Activated CD4-positive, alpha-beta memory T cell treated with anti-CD3 and anti-CD28 coated beads, Interleukin-2, amount 10 ng/mL, durations not matched to agents 7 days and 5 days (primary cell): ENCODE results near the gene HS6ST3. TPM values are rescaled to one million over a fixed set of nuclear protein-coding genes. Genes with fewer than 3 reads are reported as not detected.

Experiments used
- CTCF ChIA-PET: fragments of 350-600 bp; sonication (Branson Sonifier 250); formaldehyde crosslinking; loops from one replicate; lab custom pipeline; 2021; ENCODE audit warnings: antibody characterized with exemption, inconsistent platforms; lab: Charles Lee
- POLR2A ChIA-PET: fragments of 350-600 bp; sonication (Branson Sonifier 250); formaldehyde crosslinking; loops from one replicate; lab custom pipeline; 2021; ENCODE audit warnings: antibody characterized with exemption; lab: Charles Lee
- DNase-seq: peaks from one replicate; pipeline ENCODE4 v3.0.0-alpha.2; 2020
- H3K27ac Mint-ChIP-seq: one replicate; pipeline ENCODE4 v1.8.0; 2021; ENCODE audit warnings: mild to moderate bottlenecking, mixed read lengths
- H3K27me3 Mint-ChIP-seq: one replicate; pipeline ENCODE4 v1.8.0; 2021; ENCODE audit warnings: mixed read lengths
- H3K36me3 Mint-ChIP-seq: one replicate; pipeline ENCODE4 v1.8.0; 2021; ENCODE audit warnings: low read depth, mixed read lengths
- H3K4me1 Mint-ChIP-seq: one replicate; pipeline ENCODE4 v1.8.0; 2021; ENCODE audit warnings: mixed read lengths
- H3K4me3 Mint-ChIP-seq: one replicate; pipeline ENCODE4 v1.8.0; 2021; ENCODE audit warnings: mild to moderate bottlenecking, mixed read lengths
- H3K9me3 Mint-ChIP-seq: one replicate; pipeline ENCODE4 v1.8.0; 2021; ENCODE audit warnings: mixed read lengths
- total RNA-seq, 2 experiments: library from RNA; stranded (reverse); gene quantifications; one replicate each; pipeline ENCODE4 v1.2.3, GENCODE V29; 2021

The HS6ST3 gene
- total RNA-seq, 2 experiments from 2014 or later: not detected

GRCh38 chr13:96314974-96315373 is 225.1 kb downstream of the HS6ST3 start:
- Mint-ChIP-seq H3K9me3 (peaks cover 3% of the 10 kb centered on the region), H3K36me3 (no peaks in the 10 kb centered on the region), H3K4me3 (no peak overlapping the region), H3K27me3 (no peaks in the 10 kb centered on the region), H3K27ac (no peak overlapping the region), H3K4me1 (no peaks in the 10 kb centered on the region)
- POLR2A ChIA-PET: no interaction called here
- CTCF ChIA-PET: interaction anchor here (0.6 kb wide), 1 partner anchor 15 kb away, joined by 4 read pairs; no protein-coding TSS in a partner anchor
- no peak for DNase-seq

GRCh38 chr13:96338030-96338429 is 248.1 kb downstream of the HS6ST3 start:
- DNase-seq: no peak
- Mint-ChIP-seq H3K4me3 (no peak overlapping the region), H3K9me3 (peaks cover 15% of the 10 kb centered on the region), H3K36me3 (no peaks in the 10 kb centered on the region), H3K4me1 (no peaks in the 10 kb centered on the region), H3K27ac (no peak overlapping the region), H3K27me3 (no peaks in the 10 kb centered on the region)
- ChIA-PET POLR2A (no interaction called here), CTCF (no interaction called here)

- Mint-ChIP-seq H3K9me3 (peaks cover 9% of the 10 kb centered on the region), H3K36me3 (no peaks in the 10 kb centered on the region), H3K27ac (no peak overlapping the region), H3K4me1 (no peaks in the 10 kb centered on the region), H3K27me3 (no peaks in the 10 kb centered on the region), H3K4me3 (no peak overlapping the region)
- ChIA-PET POLR2A (no interaction called here), CTCF (no interaction called here)
- DNase-seq: no peak
Measured at GRCh38 chr13:96342286-96342685, 252.4 kb downstream of the HS6ST3 start.

- CTCF ChIA-PET: no interaction called here
Measured at GRCh38 chr13:96342852-96343465, 253.1 kb downstream of the HS6ST3 start.

GRCh38 chr13:96346921-96347320 is 257.0 kb downstream of the HS6ST3 start:
- Mint-ChIP-seq H3K4me1 (no peaks in the 10 kb centered on the region), H3K4me3 (no peak overlapping the region), H3K36me3 (no peaks in the 10 kb centered on the region), H3K9me3 (peaks cover 2% of the 10 kb centered on the region), H3K27me3 (no peaks in the 10 kb centered on the region), H3K27ac (no peak overlapping the region)
- POLR2A ChIA-PET: no interaction called here
- CTCF ChIA-PET: no interaction called here
- DNase-seq: no peak

More at GRCh38 chr13:96342852-96343465, 253.1 kb downstream of the HS6ST3 start:
- Mint-ChIP-seq H3K4me3 (no peak overlapping the region), H3K27ac (no peak overlapping the region), H3K9me3 (peaks cover 9% of the 10 kb centered on the region), H3K36me3 (no peaks in the 10 kb centered on the region), H3K4me1 (no peaks in the 10 kb centered on the region), H3K27me3 (no peaks in the 10 kb centered on the region)
- POLR2A ChIA-PET: no interaction called here
- no peak for DNase-seq

GRCh38 chr13:96373597-96373996 is 283.7 kb downstream of the HS6ST3 start:
- Mint-ChIP-seq H3K4me1 (no peaks in the 10 kb centered on the region), H3K27me3 (no peaks in the 10 kb centered on the region), H3K9me3 (no peaks in the 10 kb centered on the region), H3K27ac (no peak overlapping the region), H3K36me3 (no peaks in the 10 kb centered on the region), H3K4me3 (no peak overlapping the region)
- DNase-seq: no peak
- POLR2A ChIA-PET: no interaction called here
- CTCF ChIA-PET: no interaction called here

GRCh38 chr13:96377835-96378234 is 287.9 kb downstream of the HS6ST3 start:
- H3K27me3 Mint-ChIP-seq: no peaks in the 10 kb centered on the region
- CTCF ChIA-PET: no interaction called here
- no peak overlapping the region for H3K4me3 Mint-ChIP-seq
- POLR2A ChIA-PET: no interaction called here
- no peaks in the 10 kb centered on the region for H3K36me3 Mint-ChIP-seq
- H3K4me1 Mint-ChIP-seq: no peaks in the 10 kb centered on the region
- no peaks in the 10 kb centered on the region for H3K9me3 Mint-ChIP-seq
- no peak for DNase-seq
- no peak overlapping the region for H3K27ac Mint-ChIP-seq

GRCh38 chr13:96379967-96380366 is 290.1 kb downstream of the HS6ST3 start:
- no peak overlapping the region for H3K27ac Mint-ChIP-seq
- CTCF ChIA-PET: no interaction called here
- H3K4me3 Mint-ChIP-seq: no peak overlapping the region
- H3K9me3 Mint-ChIP-seq: no peaks in the 10 kb centered on the region
- no peaks in the 10 kb centered on the region for H3K4me1 Mint-ChIP-seq
- no peaks in the 10 kb centered on the region for H3K36me3 Mint-ChIP-seq
- POLR2A ChIA-PET: no interaction called here
- H3K27me3 Mint-ChIP-seq: no peaks in the 10 kb centered on the region
- DNase-seq: no peak

- H3K27me3 Mint-ChIP-seq: no peaks in the 10 kb centered on the region
- POLR2A ChIA-PET: no interaction called here
- CTCF ChIA-PET: no interaction called here
- H3K27ac Mint-ChIP-seq: no peak overlapping the region
- H3K4me1 Mint-ChIP-seq: no peaks in the 10 kb centered on the region
- no peaks in the 10 kb centered on the region for H3K36me3 Mint-ChIP-seq
- H3K9me3 Mint-ChIP-seq: no peaks in the 10 kb centered on the region
- H3K4me3 Mint-ChIP-seq: no peak overlapping the region
- DNase-seq: no peak
Measured at GRCh38 chr13:96381681-96382080, 291.8 kb downstream of the HS6ST3 start.

- no peak overlapping the region for H3K27ac Mint-ChIP-seq
- H3K4me1 Mint-ChIP-seq: no peaks in the 10 kb centered on the region
- ChIA-PET POLR2A (no interaction called here), CTCF (no interaction called here)
- H3K27me3 Mint-ChIP-seq: no peaks in the 10 kb centered on the region
- H3K36me3 Mint-ChIP-seq: no peaks in the 10 kb centered on the region
- no peak overlapping the region for H3K4me3 Mint-ChIP-seq
- peaks cover 5% of the 10 kb centered on the region for H3K9me3 Mint-ChIP-seq
- no peak for DNase-seq
Measured at GRCh38 chr13:96388598-96388997, 298.7 kb downstream of the HS6ST3 start.

- ChIA-PET CTCF (no interaction called here), POLR2A (no interaction called here)
- Mint-ChIP-seq H3K27me3 (no peaks in the 10 kb centered on the region), H3K36me3 (no peaks in the 10 kb centered on the region), H3K4me3 (no peak overlapping the region), H3K9me3 (peaks cover 5% of the 10 kb centered on the region), H3K27ac (no peak overlapping the region), H3K4me1 (no peaks in the 10 kb centered on the region)
- DNase-seq: no peak
Measured at GRCh38 chr13:96391606-96392005, 301.7 kb downstream of the HS6ST3 start.

- no peak for DNase-seq
- ChIA-PET CTCF (no interaction called here), POLR2A (no interaction called here)
- Mint-ChIP-seq H3K9me3 (no peaks in the 10 kb centered on the region), H3K36me3 (no peaks in the 10 kb centered on the region), H3K27me3 (no peaks in the 10 kb centered on the region), H3K4me3 (no peak overlapping the region), H3K27ac (no peak overlapping the region), H3K4me1 (no peaks in the 10 kb centered on the region)
Measured at GRCh38 chr13:96397807-96398206, 307.9 kb downstream of the HS6ST3 start.

GRCh38 chr13:96398486-96398885 is 308.6 kb downstream of the HS6ST3 start:
- Mint-ChIP-seq H3K27me3 (no peaks in the 10 kb centered on the region), H3K4me1 (no peaks in the 10 kb centered on the region), H3K27ac (no peak overlapping the region), H3K4me3 (no peak overlapping the region), H3K9me3 (no peaks in the 10 kb centered on the region), H3K36me3 (no peaks in the 10 kb centered on the region)
- POLR2A ChIA-PET: no interaction called here
- no peak for DNase-seq
- CTCF ChIA-PET: no interaction called here

GRCh38 chr13:96403241-96403640 is 313.3 kb downstream of the HS6ST3 start:
- POLR2A ChIA-PET: no interaction called here
- H3K9me3 Mint-ChIP-seq: peaks cover 3% of the 10 kb centered on the region
- H3K27ac Mint-ChIP-seq: no peak overlapping the region
- CTCF ChIA-PET: no interaction called here
- H3K4me3 Mint-ChIP-seq: no peak overlapping the region
- no peak for DNase-seq
- no peaks in the 10 kb centered on the region for H3K27me3 Mint-ChIP-seq
- H3K36me3 Mint-ChIP-seq: no peaks in the 10 kb centered on the region
- H3K4me1 Mint-ChIP-seq: no peaks in the 10 kb centered on the region
